ENCODE measurements around the gene MAP3K7CL.

The MAP3K7CL gene

GRCh38 chr21:29135481-29135880 lies 5.0 kb downstream of the MAP3K7CL start:
- TF ChIP-seq CTCF (IDR thresholded peaks at IDR 0.05; ENCODE audit: low read depth, low read length, missing control alignments), result no peak
- Histone ChIP-seq H3K4me3 (ENCODE audit: low read depth, low read length) (no peak overlapping the region), H3K27me3 (replicated peaks) (no peaks in the 10 kb centered on the region), H3K27ac (no peak overlapping the region), H3K36me3 (replicated peaks) (no peaks in the 10 kb centered on the region)
- in situ Hi-C loops (cut with HindIII; ENCODE audit: low pct_ligation_motif_present, low sequenced_read_pairs), result no loop called here
- DNase-seq, result no peak

- Histone ChIP-seq H3K36me3 (replicated peaks) (no peaks in the 10 kb centered on the region), H3K4me3 (ENCODE audit: low read depth, low read length) (no peak overlapping the region), H3K27me3 (replicated peaks) (no peaks in the 10 kb centered on the region), H3K27ac (no peak overlapping the region)
- DNase-seq, result no peak
- in situ Hi-C loops (cut with HindIII; ENCODE audit: low pct_ligation_motif_present, low sequenced_read_pairs), result no loop called here
- TF ChIP-seq CTCF (IDR thresholded peaks at IDR 0.05; ENCODE audit: low read depth, low read length, missing control alignments), result no peak
Observed at GRCh38 chr21:29136033-29136432, 5.6 kb downstream of the MAP3K7CL start.

GRCh38 chr21:29144736-29145353 lies 14.4 kb downstream of the MAP3K7CL start:
- peak overlapping the region; percentile 86 for H3K27ac ChIP-seq
- DNase-seq, result no peak
- no peaks in the 10 kb centered on the region for H3K36me3 ChIP-seq (replicated peaks)
- in situ Hi-C loops (cut with HindIII; ENCODE audit: low pct_ligation_motif_present, low sequenced_read_pairs), result no loop called here
- no peak overlapping the region for H3K4me3 ChIP-seq (ENCODE audit: low read depth, low read length)
- no peak for TF ChIP-seq CTCF (IDR thresholded peaks at IDR 0.05; ENCODE audit: low read depth, low read length, missing control alignments)
- H3K27me3 ChIP-seq (replicated peaks), result no peaks in the 10 kb centered on the region

- Histone ChIP-seq H3K27me3 (replicated peaks) (no peaks in the 10 kb centered on the region), H3K4me3 (ENCODE audit: low read depth, low read length) (no peak overlapping the region), H3K36me3 (replicated peaks) (no peaks in the 10 kb centered on the region), H3K27ac (peak overlapping the region; percentile 86)
- no peak for TF ChIP-seq CTCF (IDR thresholded peaks at IDR 0.05; ENCODE audit: low read depth, low read length, missing control alignments)
- in situ Hi-C loops (cut with HindIII; ENCODE audit: low pct_ligation_motif_present, low sequenced_read_pairs), result no loop called here
- peak; percentile 83 for DNase-seq
Observed at GRCh38 chr21:29145354-29145782, 14.9 kb downstream of the MAP3K7CL start.

- Histone ChIP-seq H3K27ac (peak overlapping the region; percentile 86), H3K27me3 (replicated peaks) (no peaks in the 10 kb centered on the region), H3K36me3 (replicated peaks) (no peaks in the 10 kb centered on the region), H3K4me3 (ENCODE audit: low read depth, low read length) (no peak overlapping the region)
- no peak for TF ChIP-seq CTCF (IDR thresholded peaks at IDR 0.05; ENCODE audit: low read depth, low read length, missing control alignments)
- DNase-seq, result no peak
- in situ Hi-C loops (cut with HindIII; ENCODE audit: low pct_ligation_motif_present, low sequenced_read_pairs), result no loop called here
Observed at GRCh38 chr21:29145852-29146453, 15.5 kb downstream of the MAP3K7CL start.

- in situ Hi-C loops (cut with HindIII; ENCODE audit: low pct_ligation_motif_present, low sequenced_read_pairs), result no loop called here
- Histone ChIP-seq H3K36me3 (replicated peaks) (no peaks in the 10 kb centered on the region), H3K27me3 (replicated peaks) (no peaks in the 10 kb centered on the region), H3K27ac (peak overlapping the region; percentile 86), H3K4me3 (ENCODE audit: low read depth, low read length) (no peak overlapping the region)
- DNase-seq, result no peak
- no peak for TF ChIP-seq CTCF (IDR thresholded peaks at IDR 0.05; ENCODE audit: low read depth, low read length, missing control alignments)
Observed at GRCh38 chr21:29146726-29147125, 16.3 kb downstream of the MAP3K7CL start.

Measured in brain microvascular endothelial cell (primary cell).